Esophagus muscularis mucosa (tissue), 4 donors: Measurements from ENCODE around the gene CNTN5. TPM values are rescaled to one million over a fixed set of nuclear protein-coding genes. Genes with fewer than 3 reads are reported as not detected.

Source experiments
- DNase-seq: peaks from one replicate; pipeline ENCODE4 v3.0.0-alpha.2; 2017; ENCODE audit errors: extremely low spot score
- H3K27ac ChIP-seq, 4 donors: fragments of 200-600 bp; sonication (generic); replicated peaks in 1 of 4; 1 replicate in 3 of 4; 2 replicates in 1 of 4; pipeline ENCODE4 v1.5.1; 2016 to 2019; ENCODE audit warnings: mild to moderate bottlenecking in 1 of 4
- H3K27me3 ChIP-seq, 4 donors: fragments of 200-600 bp; sonication (generic); one replicate each; pipeline versions ENCODE4 v1.5.1 to v1.6.0; 2016 to 2019
- H3K36me3 ChIP-seq, 4 donors: fragments of 200-600 bp; sonication (generic); one replicate each; pipeline ENCODE4 v1.5.1; 2016 to 2019
- H3K4me1 ChIP-seq, 4 donors: fragments of 200-600 bp; sonication (generic); one replicate each; pipeline ENCODE4 v1.5.1; 2016 to 2019
- H3K4me3 ChIP-seq, 4 donors: fragments of 200-600 bp; sonication (generic); 1 replicate in 2 of 4; 2 replicates in 2 of 4; pipeline ENCODE4 v1.5.1; 2016 to 2019; ENCODE audit warnings: mild to moderate bottlenecking in 4 of 4, moderate library complexity in 1 of 4
- H3K9me3 ChIP-seq, 4 donors: fragments of 200-600 bp; sonication (generic); 1 replicate in 3 of 4; 2 replicates in 1 of 4; pipeline ENCODE4 v1.5.1; 2016 to 2019
- EP300 ChIP-seq: sonication (generic); formaldehyde crosslinking; IDR thresholded peaks from one replicate; pipeline ENCODE4 v1.6.1; 2017; ENCODE audit warnings: antibody characterized with exemption
- POLR2A ChIP-seq: fragments of 450-650 bp; IDR thresholded peaks from one replicate; pipeline ENCODE4 v1.6.1; 2017; ENCODE audit warnings: antibody characterized with exemption, moderate library complexity, mild to moderate bottlenecking, low read depth
- POLR2AphosphoS5 ChIP-seq, 2 donors: sonication (generic); formaldehyde crosslinking; IDR thresholded peaks; one replicate each; pipeline ENCODE4 v1.6.1; 2017; ENCODE audit warnings: antibody characterized with exemption in 2 of 2
- whole genome bisulfite sequencing: methylation state at CpG from one replicate; pipeline ENCODE4 v1.1.5; 2018; 5-methylcytosine and 5-hydroxymethylcytosine counted together
- intact Hi-C: fragments of 100-400 bp; cut with DNase I; formaldehyde crosslinking; loops from one replicate; pipeline ENCODE4 v1.15.1; 2023
- total RNA-seq, 4 donors: library from RNA; depleted of rRNA; stranded (reverse); fragments of >200 nt; gene quantifications; one replicate each; pipeline versions ENCODE4 v1.1.0 to v1.2.1, GENCODE V29; 2016
- TF ChIP-seq, protein P1 (sequence below), 3 experiments: fragments of 200-600 bp in 2 of 3; fragments of 450-650 bp in 1 of 3; sonication (generic) in 2 of 3; IDR thresholded peaks; one replicate each; pipeline ENCODE4 v1.5.1; 2017 to 2019; ENCODE audit warnings: antibody characterized with exemption in 3 of 3, mild to moderate bottlenecking in 2 of 3, moderate library complexity in 1 of 3

The CNTN5 gene
- total RNA-seq, 4 donors from 2014 or later = 0.06 TPM; not detected in 3

DNA sequence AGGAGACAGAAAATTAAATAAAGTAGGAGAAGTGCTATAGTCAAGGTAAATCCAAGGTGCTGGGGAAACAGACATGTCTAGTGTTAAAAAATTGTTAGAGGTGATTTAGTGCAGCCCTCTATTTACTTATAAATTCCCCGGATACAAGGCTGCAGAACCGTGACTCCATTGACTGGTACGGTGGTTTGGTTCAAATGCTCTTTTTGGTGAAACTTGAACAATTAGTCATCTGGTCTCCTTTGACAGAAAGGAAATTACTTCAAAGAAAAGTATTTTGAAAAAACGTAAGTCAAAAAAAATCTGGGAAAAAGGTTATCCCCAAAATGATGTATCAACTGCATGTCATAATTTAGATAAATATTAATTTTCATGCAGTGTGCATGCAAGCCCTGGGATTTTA is 399.2 kb downstream of the CNTN5 start:
- WGBS = 68% methylated on average over 4 of the region's 4 CpGs
- intact Hi-C loops = no loop called here
- H3K27me3 ChIP-seq = no peaks in the 10 kb centered on the region
- H3K4me3 ChIP-seq = no peak overlapping the region
- no peak overlapping the region for H3K27ac ChIP-seq
- no peaks in the 10 kb centered on the region for H3K4me1 ChIP-seq
- TF ChIP-seq EP300 (no peak), POLR2AphosphoS5 (IDR thresholded peaks at IDR 0.05) (no peak), POLR2A (no peak)
- TF ChIP-seq, protein P1, sequence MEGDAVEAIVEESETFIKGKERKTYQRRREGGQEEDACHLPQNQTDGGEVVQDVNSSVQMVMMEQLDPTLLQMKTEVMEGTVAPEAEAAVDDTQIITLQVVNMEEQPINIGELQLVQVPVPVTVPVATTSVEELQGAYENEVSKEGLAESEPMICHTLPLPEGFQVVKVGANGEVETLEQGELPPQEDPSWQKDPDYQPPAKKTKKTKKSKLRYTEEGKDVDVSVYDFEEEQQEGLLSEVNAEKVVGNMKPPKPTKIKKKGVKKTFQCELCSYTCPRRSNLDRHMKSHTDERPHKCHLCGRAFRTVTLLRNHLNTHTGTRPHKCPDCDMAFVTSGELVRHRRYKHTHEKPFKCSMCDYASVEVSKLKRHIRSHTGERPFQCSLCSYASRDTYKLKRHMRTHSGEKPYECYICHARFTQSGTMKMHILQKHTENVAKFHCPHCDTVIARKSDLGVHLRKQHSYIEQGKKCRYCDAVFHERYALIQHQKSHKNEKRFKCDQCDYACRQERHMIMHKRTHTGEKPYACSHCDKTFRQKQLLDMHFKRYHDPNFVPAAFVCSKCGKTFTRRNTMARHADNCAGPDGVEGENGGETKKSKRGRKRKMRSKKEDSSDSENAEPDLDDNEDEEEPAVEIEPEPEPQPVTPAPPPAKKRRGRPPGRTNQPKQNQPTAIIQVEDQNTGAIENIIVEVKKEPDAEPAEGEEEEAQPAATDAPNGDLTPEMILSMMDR (IDR thresholded peaks at IDR 0.05) = no peak
- no peaks in the 10 kb centered on the region for H3K9me3 ChIP-seq
- H3K36me3 ChIP-seq = no peaks in the 10 kb centered on the region
- no peak for DNase-seq

DNA sequence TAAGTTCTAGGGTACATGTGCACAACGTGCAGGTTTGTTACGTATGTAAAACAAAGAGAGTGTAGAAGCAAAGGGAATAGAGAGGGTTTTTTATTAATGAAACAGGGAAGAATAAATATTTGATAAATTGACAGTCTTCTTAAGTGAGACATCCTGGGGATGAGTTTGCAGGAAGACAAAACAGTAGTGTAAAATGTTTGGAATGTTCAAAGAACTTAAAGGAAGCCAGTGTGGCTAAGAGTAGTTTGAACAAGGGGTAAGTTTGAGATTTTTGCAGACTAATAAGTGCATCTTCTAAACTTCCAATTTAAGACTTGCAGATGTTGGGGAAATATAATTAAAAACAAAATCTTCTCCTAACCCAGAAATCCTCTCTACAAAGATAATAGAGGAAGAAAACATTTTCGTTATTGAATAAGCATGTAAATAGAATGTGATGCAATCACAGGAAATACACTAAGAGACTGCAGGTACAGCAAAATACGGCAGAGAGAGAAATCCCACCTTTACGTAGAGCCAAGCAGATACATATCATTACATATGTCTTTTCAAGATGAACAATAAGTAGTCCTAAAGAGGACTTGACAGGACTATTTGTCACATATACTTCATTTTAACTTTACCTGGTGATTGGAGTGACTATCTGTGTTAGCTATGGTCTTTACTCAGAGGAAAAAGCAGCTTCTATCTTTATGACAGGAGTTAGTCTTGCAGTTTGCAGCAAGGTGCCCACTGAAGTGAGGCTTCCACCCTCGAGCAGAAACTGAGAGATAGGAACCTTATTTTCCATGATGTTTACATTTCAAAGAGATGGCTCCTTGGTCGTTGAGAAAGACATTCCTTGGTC is 402.1 kb downstream of the CNTN5 start:
- no peaks in the 10 kb centered on the region for H3K27me3 ChIP-seq
- no peaks in the 10 kb centered on the region for H3K4me1 ChIP-seq
- no peaks in the 10 kb centered on the region for H3K9me3 ChIP-seq
- intact Hi-C loops = no loop called here
- no peaks in the 10 kb centered on the region for H3K36me3 ChIP-seq
- DNase-seq = no peak
- TF ChIP-seq EP300 (no peak), POLR2AphosphoS5 (IDR thresholded peaks at IDR 0.05) (no peak), POLR2A (no peak)
- TF ChIP-seq, protein P1 (IDR thresholded peaks at IDR 0.05) = no peak
- no peak overlapping the region for H3K4me3 ChIP-seq
- 36% methylated on average over 7 of the region's 7 CpGs for WGBS
- H3K27ac ChIP-seq = no peak overlapping the region

DNA sequence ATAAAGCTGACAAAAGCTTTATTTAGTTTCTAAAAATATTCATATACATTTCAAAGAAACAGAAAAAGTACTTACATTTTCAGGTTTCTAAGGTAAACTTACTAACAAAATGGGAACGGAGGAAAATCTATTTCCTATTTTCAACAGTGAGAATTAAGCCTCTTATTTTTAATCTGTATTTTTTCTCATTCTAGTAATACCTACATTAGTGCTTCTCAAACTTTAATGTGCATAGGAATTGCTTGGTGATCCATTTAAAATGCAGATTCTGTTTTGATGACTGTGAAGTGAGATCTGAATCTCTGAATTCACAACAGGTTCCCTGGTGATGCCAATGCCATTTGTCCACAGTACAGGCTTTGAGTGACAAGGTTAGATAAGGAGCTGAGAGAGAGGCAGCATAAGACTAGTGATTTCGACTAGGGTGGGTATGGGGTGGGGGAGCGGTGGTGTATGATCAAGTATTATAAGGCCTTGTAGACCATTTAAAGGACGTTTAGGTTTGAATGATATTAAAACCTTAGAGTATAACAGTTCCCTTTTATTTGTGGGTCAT is 402.8 kb downstream of the CNTN5 start:
- DNase-seq = no peak
- H3K36me3 ChIP-seq = no peaks in the 10 kb centered on the region
- intact Hi-C loops = no loop called here
- WGBS = 44% methylated on average over 4 of the region's 4 CpGs
- H3K27me3 ChIP-seq = no peaks in the 10 kb centered on the region
- no peak overlapping the region for H3K27ac ChIP-seq
- H3K9me3 ChIP-seq = no peaks in the 10 kb centered on the region
- H3K4me1 ChIP-seq = no peaks in the 10 kb centered on the region
- TF ChIP-seq POLR2AphosphoS5 (IDR thresholded peaks at IDR 0.05) = no peak
- TF ChIP-seq, protein P1 (IDR thresholded peaks at IDR 0.05) = no peak
- no peak for TF ChIP-seq POLR2A
- no peak for TF ChIP-seq EP300
- no peak overlapping the region for H3K4me3 ChIP-seq

DNA sequence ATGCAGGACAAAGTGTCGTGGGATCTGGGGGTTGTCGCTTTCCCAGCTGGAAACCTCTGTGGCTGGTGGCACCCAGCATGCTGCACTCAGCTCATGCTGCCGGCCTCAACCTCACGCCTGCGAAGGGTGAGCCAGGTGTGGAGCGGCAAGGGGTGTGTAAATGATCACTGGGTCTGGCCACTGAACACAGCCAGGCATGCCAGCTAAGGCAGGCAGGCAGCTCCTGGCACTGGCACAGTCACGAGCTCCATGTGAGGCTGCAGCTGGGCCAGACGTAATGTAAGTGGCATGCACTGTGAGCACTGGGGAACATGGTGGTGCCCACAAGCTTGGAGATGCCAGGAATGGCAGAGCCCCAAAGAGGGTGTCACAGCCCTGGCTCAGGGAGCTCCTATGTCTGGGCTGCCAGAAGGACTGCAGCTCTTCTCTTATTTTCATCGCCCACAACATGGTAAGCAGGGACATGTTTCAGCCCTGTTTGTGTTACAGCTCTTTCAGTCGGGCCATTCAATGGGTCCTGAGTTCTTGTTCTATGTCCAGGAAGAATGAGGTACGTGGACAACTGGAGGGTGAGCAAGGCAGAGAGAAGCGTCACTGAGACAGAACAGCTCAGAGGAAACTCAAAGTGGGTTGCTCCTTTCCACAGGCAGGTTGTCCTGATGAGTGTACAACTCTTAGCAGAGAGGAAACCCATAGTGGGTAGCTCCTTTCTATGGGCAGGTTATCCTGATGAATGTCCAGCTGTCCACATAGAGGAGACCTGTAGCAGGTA is 403.8 kb downstream of the CNTN5 start:
- TF ChIP-seq POLR2A (no peak), EP300 (no peak), POLR2AphosphoS5 (IDR thresholded peaks at IDR 0.05) (no peak)
- TF ChIP-seq, protein P1 (IDR thresholded peaks at IDR 0.05) = no peak
- H3K4me3 ChIP-seq = no peak overlapping the region
- WGBS = 88% methylated on average over 8 of the region's 12 CpGs
- H3K36me3 ChIP-seq = no peaks in the 10 kb centered on the region
- no peaks in the 10 kb centered on the region for H3K4me1 ChIP-seq
- DNase-seq = no peak
- H3K27me3 ChIP-seq = no peaks in the 10 kb centered on the region
- intact Hi-C loops = no loop called here
- H3K27ac ChIP-seq = no peak overlapping the region
- H3K9me3 ChIP-seq = no peaks in the 10 kb centered on the region
